ENCODE measurements around the gene MEIS2. TPM values are rescaled to one million over a fixed set of nuclear protein-coding genes. Genes with fewer than 3 reads are reported as not detected.

The MEIS2 gene
- total RNA-seq, 5 donors from 2014 or later (not counting 1 experiment from before 2014, with no cell fraction given), result 0.38 to 0.54 TPM; not detected in 3

DNA sequence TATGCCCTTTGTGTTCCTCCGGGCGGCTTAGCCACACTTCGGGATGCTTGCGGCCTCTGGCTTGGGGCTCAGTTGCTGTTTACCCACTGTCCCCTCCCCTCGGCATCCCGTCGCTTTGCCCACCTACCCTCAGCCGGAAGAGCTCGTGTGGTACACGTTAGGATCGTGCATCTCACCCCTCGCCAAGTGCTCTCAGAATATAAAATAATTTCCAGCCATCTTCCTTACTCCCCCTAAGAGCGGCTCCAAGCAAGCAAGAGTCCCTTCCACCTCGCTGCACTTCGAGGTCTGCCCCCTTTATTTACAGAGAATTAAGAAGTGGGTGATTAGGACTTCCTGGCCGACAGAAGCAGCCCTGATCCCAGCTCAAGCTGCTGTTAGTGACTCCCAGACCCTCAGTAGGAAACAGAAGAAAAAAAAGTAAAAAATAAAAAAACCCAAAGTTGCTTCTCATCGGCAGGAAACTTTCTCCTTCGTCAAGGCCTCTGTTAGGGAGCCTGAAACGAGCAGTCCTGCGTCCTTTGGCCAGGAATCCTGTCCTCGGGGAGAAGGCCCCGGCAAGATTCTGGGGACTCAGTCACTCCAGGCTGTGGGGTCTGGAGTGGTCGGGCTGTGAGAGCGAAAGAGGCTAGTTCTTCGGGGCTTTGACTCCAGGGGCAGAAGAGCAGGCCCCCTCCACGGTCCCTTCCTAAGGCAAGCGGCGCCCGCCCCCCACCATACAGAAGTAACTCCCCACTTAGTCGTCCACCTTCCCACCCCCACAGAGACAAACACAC is 3.0 kb downstream of the MEIS2 start:
- Histone ChIP-seq H3K27me3 (replicated peaks in 1 of 2; ENCODE audit: control insufficient read depth in 2 of 2, extremely low read depth in 1 of 2, insufficient read depth in 2 of 2, low read length in 1 of 2) (peaks cover 17 to 74% of the 10 kb centered on the region in 2 experiments), H3K36me3 (ENCODE audit: control insufficient read depth in 2 of 2, extremely low read depth in 1 of 2, insufficient read depth in 1 of 2, low read length in 1 of 2) (no peaks in the 10 kb centered on the region), H3K4me3 (ENCODE audit: control insufficient read depth in 1 of 2, extremely low read depth in 1 of 2, low read length in 1 of 2) (no peak overlapping the region), H3K4me1 (ENCODE audit: control insufficient read depth in 1 of 2, extremely low read depth in 1 of 2, insufficient read depth in 2 of 2, low read length in 2 of 2) (peaks cover 15 to 52% of the 10 kb centered on the region in 2 experiments), H3K9me3 (no peaks in the 10 kb centered on the region), H3K27ac (ENCODE audit: low read length) (no peak overlapping the region)
- ChIA-PET POLR2A (interaction anchor here in 1 of 2 donors (0.6 kb wide), 2 partner anchors 31 to 642 kb away, joined by 5 read pairs; no protein-coding TSS in a partner anchor), CTCF (no interaction called here)
- Mint-ChIP-seq H3K36me3 (peaks cover 3% of the 10 kb centered on the region), H3K9me3 (peaks cover 0 to 3% (median 2%) of the 10 kb centered on the region in 3 donors), H3K27ac (no peak overlapping the region), H3K4me1 (peaks cover 40 to 54% (median 53%) of the 10 kb centered on the region in 3 donors), H3K4me3 (peak overlapping the region; percentile 34 to 88 (median 35)), H3K27me3 (peaks cover 69 to 85% of the 10 kb centered on the region in 2 donors)
- ATAC-seq (replicated peaks in 1 of 4), result no peak
- DNase-seq, result no peak
- 9% methylated on average over 21 of the region's 30 CpGs for WGBS (ENCODE audit: insufficient coverage)

DNA sequence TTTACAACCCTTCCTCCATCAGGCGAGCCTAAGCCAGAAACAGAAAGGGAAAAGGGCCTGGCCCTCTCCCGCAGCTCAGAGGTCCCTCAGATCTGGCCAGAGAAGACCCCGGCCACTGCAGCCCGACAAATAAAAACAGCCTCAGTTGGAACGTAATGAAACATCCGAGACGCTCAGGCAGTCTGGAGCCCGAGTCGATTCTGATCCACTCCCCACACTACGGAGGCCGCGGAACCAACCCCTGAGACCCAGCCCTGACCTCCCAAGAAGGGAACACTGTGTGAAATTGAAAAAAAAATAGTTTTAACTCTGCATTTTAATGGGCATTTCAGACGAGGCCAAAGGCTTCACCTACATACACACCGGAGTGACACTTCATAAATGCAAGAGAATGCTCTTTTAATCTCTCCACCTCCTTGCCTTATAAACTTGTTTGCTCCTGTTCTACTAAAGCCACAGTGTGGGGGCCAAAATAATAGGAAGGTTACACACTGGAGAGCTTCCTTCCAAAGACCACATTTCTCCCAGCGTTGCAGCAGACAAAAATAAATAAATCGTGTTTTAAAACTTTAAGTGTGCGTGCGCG is 3.7 kb downstream of the MEIS2 start:
- Mint-ChIP-seq H3K27me3 (peaks cover 71 to 80% of the 10 kb centered on the region in 2 donors), H3K9me3 (no peaks in the 10 kb centered on the region), H3K4me3 (peak overlapping the region in 2 of 3 donors; percentile 34 to 88), H3K27ac (no peak overlapping the region), H3K4me1 (peaks cover 35 to 49% (median 47%) of the 10 kb centered on the region in 3 donors), H3K36me3 (no peaks in the 10 kb centered on the region)
- DNase-seq, result no peak
- Histone ChIP-seq H3K4me1 (ENCODE audit: control insufficient read depth in 1 of 2, extremely low read depth in 1 of 2, insufficient read depth in 2 of 2, low read length in 2 of 2) (peaks cover 14 to 46% of the 10 kb centered on the region in 2 experiments), H3K4me3 (ENCODE audit: control insufficient read depth in 1 of 2, extremely low read depth in 1 of 2, low read length in 1 of 2) (no peak overlapping the region), H3K36me3 (ENCODE audit: control insufficient read depth in 2 of 2, extremely low read depth in 1 of 2, insufficient read depth in 1 of 2, low read length in 1 of 2) (no peaks in the 10 kb centered on the region), H3K27ac (ENCODE audit: low read length) (no peak overlapping the region), H3K27me3 (replicated peaks in 1 of 2; ENCODE audit: control insufficient read depth in 2 of 2, extremely low read depth in 1 of 2, insufficient read depth in 2 of 2, low read length in 1 of 2) (peaks cover 19 to 67% of the 10 kb centered on the region in 2 experiments), H3K9me3 (no peaks in the 10 kb centered on the region)
- WGBS (ENCODE audit: insufficient coverage), result 19% methylated on average over 8 of the region's 19 CpGs
- CTCF ChIA-PET, result no interaction called here
- POLR2A ChIA-PET, result no interaction called here
- ATAC-seq (replicated peaks in 1 of 4), result no peak

DNA sequence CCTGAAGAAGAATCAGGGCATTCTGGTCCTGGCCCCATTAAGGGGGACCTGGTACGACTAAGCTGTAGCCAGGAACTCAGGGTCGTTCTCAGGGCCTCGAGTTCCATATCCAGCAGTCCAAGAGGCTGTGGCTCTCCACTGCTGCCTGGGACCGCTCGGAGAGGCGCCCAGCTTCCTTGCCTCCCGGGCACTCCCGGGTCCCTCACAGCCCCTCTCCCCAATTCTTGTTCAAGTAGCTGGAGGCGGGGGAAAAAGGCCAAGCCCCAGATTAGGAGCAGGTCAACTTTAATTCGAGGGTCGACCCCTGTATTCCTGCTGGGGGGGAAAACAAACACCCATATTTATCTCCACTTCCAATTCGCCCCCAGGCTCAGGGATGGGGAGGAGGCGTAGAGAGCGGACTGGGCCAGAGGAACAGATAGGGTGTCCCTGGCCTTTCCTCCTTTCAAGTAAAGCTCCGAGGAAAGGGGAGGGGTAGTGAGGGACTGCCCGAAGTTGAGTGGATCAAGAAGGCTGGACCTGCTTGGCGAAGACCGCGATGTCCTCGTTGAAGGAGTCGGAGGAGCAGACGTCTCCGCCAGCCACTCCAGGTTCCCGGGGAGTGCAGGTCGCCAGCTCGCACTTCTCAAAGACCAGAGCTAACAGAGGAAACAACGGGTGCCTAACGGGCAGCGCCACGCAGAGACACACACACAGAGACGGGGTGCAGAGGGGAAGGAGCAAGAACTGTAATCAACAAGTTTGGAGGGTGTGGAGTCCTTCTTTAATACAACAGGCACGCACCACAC is 4.4 kb downstream of the MEIS2 start:
- ChIA-PET CTCF (no interaction called here), POLR2A (no interaction called here)
- Mint-ChIP-seq H3K9me3 (no peaks in the 10 kb centered on the region), H3K27me3 (peaks cover 72 to 80% of the 10 kb centered on the region in 2 donors), H3K27ac (no peak overlapping the region), H3K4me3 (peak overlapping the region in 2 of 3 donors; percentile 17 to 88), H3K36me3 (no peaks in the 10 kb centered on the region), H3K4me1 (peaks cover 30 to 45% (median 43%) of the 10 kb centered on the region in 3 donors)
- H3K4me1 ChIP-seq (ENCODE audit: control insufficient read depth in 1 of 2, extremely low read depth in 1 of 2, insufficient read depth in 2 of 2, low read length in 2 of 2), result peaks cover 12 to 39% of the 10 kb centered on the region in 2 experiments
- H3K4me3 ChIP-seq (ENCODE audit: control insufficient read depth in 1 of 2, extremely low read depth in 1 of 2, low read length in 1 of 2), result no peak overlapping the region
- ATAC-seq (replicated peaks in 1 of 4) (no peak), DNase-seq (no peak)
- peaks cover 19 to 60% of the 10 kb centered on the region in 2 experiments for H3K27me3 ChIP-seq (replicated peaks in 1 of 2; ENCODE audit: control insufficient read depth in 2 of 2, extremely low read depth in 1 of 2, insufficient read depth in 2 of 2, low read length in 1 of 2)
- 42% methylated on average over 16 of the region's 32 CpGs for WGBS (ENCODE audit: insufficient coverage)
- H3K27ac ChIP-seq (ENCODE audit: low read length), result no peak overlapping the region
- H3K9me3 ChIP-seq, result no peaks in the 10 kb centered on the region
- H3K36me3 ChIP-seq (ENCODE audit: control insufficient read depth in 2 of 2, extremely low read depth in 1 of 2, insufficient read depth in 1 of 2, low read length in 1 of 2), result no peaks in the 10 kb centered on the region

DNA sequence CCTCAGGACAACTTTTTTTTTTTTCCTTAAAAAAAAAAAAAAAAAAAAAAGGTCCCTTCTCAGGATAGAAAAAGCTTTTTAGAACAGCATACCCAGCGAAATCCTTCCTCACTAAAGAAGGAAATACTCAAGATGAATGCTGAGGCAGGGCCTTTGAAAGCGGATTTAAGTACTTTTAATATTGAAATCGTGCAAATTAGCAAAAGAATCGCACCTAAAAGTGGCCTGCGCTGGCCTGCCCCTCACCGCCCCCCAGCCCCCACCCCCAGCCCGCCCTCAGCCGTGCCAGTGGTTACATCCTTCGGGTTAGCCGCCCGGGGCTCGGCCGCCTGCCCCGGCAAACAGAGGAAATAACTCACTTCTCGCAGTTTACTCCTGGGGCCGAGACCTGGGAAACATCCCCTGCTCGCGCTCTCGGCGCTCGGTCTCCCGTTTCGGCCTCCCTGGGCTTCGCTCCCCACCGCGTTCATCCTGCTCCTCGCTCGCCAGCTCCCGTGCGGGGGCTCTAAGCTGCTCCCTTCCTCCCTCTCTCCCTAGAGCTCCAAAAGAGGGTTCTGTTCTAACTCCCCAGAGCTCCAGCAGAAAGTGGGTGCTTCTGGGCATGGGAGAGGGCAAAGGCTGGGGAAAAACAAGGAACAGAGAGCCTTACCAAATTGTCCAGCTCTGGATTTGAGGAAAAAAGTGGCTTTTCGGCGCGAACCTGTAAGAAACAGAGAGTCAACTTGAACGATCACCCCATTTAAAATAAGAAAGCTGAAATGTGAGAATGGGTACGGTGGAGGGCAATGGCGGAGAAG is 5.2 kb downstream of the MEIS2 start:
- ChIA-PET POLR2A (no interaction called here), CTCF (interaction anchor here (0.6 to 0.7 kb wide), 4 partner anchors 211 to 1307 kb away, joined by 3 to 8 read pairs (median 4); no protein-coding TSS in a partner anchor)
- Mint-ChIP-seq H3K4me1 (peaks cover 22 to 38% (median 35%) of the 10 kb centered on the region in 3 donors), H3K27me3 (peaks cover 70 to 76% of the 10 kb centered on the region in 2 donors), H3K27ac (no peak overlapping the region), H3K36me3 (no peaks in the 10 kb centered on the region), H3K4me3 (no peak overlapping the region), H3K9me3 (no peaks in the 10 kb centered on the region)
- WGBS (ENCODE audit: insufficient coverage), result 20% methylated on average over 12 of the region's 36 CpGs
- Histone ChIP-seq H3K27me3 (replicated peaks in 1 of 2; ENCODE audit: control insufficient read depth in 2 of 2, extremely low read depth in 1 of 2, insufficient read depth in 2 of 2, low read length in 1 of 2) (peaks cover 19 to 52% of the 10 kb centered on the region in 2 experiments), H3K4me1 (ENCODE audit: control insufficient read depth in 1 of 2, extremely low read depth in 1 of 2, insufficient read depth in 2 of 2, low read length in 2 of 2) (peaks cover 8 to 33% of the 10 kb centered on the region in 2 experiments), H3K9me3 (no peaks in the 10 kb centered on the region), H3K27ac (ENCODE audit: low read length) (no peak overlapping the region), H3K4me3 (ENCODE audit: control insufficient read depth in 1 of 2, extremely low read depth in 1 of 2, low read length in 1 of 2) (no peak overlapping the region), H3K36me3 (ENCODE audit: control insufficient read depth in 2 of 2, extremely low read depth in 1 of 2, insufficient read depth in 1 of 2, low read length in 1 of 2) (no peaks in the 10 kb centered on the region)
- no peak for DNase-seq
- no peak for ATAC-seq (replicated peaks in 1 of 4)

DNA sequence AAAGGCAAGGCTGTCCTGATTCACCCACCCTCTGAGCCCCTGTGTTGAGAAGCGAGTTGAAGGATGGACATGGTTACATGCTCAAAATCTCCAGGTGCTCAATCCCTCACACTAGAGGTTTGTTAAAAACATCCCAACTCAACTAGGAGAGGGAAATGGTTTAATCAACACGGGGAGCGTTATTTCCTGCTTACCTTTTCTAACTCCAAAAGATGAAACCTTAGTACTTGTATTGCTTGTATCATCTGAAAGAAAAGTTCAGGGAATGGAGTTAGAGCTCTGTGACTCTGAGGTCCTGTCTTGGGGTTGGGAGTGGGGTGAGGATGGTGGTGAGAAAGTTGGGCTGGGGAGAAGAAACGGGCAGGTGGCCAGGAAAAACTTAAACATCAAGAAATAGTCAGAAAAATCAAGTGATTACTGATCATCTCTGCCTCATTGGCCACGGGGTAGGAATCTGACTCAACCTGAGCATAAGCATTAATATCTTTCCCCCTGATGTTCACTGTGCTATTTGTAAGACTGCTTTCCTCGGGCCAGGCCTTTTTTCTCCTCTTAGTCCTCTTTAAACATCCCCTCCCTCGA is 5.9 kb downstream of the MEIS2 start:
- no peaks in the 10 kb centered on the region for H3K9me3 ChIP-seq
- no peak overlapping the region for H3K27ac ChIP-seq (ENCODE audit: low read length)
- H3K36me3 ChIP-seq (ENCODE audit: control insufficient read depth in 2 of 2, extremely low read depth in 1 of 2, insufficient read depth in 1 of 2, low read length in 1 of 2), result no peaks in the 10 kb centered on the region
- H3K9me3 Mint-ChIP-seq, result no peaks in the 10 kb centered on the region
- POLR2A ChIA-PET, result no interaction called here
- H3K27me3 Mint-ChIP-seq, result peaks cover 67 to 71% of the 10 kb centered on the region in 2 donors
- no peak overlapping the region for H3K4me3 Mint-ChIP-seq
- WGBS (ENCODE audit: insufficient coverage), result 60% methylated on average over 1 of the region's 7 CpGs
- no peak overlapping the region for H3K4me3 ChIP-seq (ENCODE audit: control insufficient read depth in 1 of 2, extremely low read depth in 1 of 2, low read length in 1 of 2)
- no peaks in the 10 kb centered on the region for H3K36me3 Mint-ChIP-seq
- CTCF ChIA-PET, result interaction anchor here (0.6 to 0.7 kb wide), 4 partner anchors 210 to 1306 kb away, joined by 3 to 8 read pairs (median 4); no protein-coding TSS in a partner anchor
- H3K4me1 ChIP-seq (ENCODE audit: control insufficient read depth in 1 of 2, extremely low read depth in 1 of 2, insufficient read depth in 2 of 2, low read length in 2 of 2), result peaks cover 5 to 26% of the 10 kb centered on the region in 2 experiments
- peaks cover 17 to 46% of the 10 kb centered on the region in 2 experiments for H3K27me3 ChIP-seq (replicated peaks in 1 of 2; ENCODE audit: control insufficient read depth in 2 of 2, extremely low read depth in 1 of 2, insufficient read depth in 2 of 2, low read length in 1 of 2)
- ATAC-seq (replicated peaks in 1 of 4) (no peak), DNase-seq (no peak)
- H3K27ac Mint-ChIP-seq, result no peak overlapping the region
- H3K4me1 Mint-ChIP-seq, result peaks cover 18 to 32% (median 29%) of the 10 kb centered on the region in 3 donors

Data from T-cell (primary cell).